ENCODE results near the gene C1orf159. TPM values are rescaled to one million over a fixed set of nuclear protein-coding genes. Genes with fewer than 3 reads are reported as not detected.
"Not testable (repeated sequence)": the region's sequence is repeated elsewhere in the genome, so short reads cannot be mapped to it uniquely, and the experiment has no call there.

Gene C1orf159
- total RNA-seq, 1 donor from 2014 or later, result 21.3 TPM

- Mint-ChIP-seq H3K27ac (no peak overlapping the region), H3K9me3 (ENCODE audit: low read depth) (no peaks in the 10 kb centered on the region), H3K4me1 (ENCODE audit: low read depth) (no peaks in the 10 kb centered on the region), H3K4me3 (ENCODE audit: low read depth) (no peak overlapping the region), H3K27me3 (peaks cover 6% of the 10 kb centered on the region), H3K36me3 (ENCODE audit: insufficient read depth) (no peaks in the 10 kb centered on the region)
- TF ChIP-seq CTCF (IDR thresholded peaks at IDR 0.05; ENCODE audit: unreplicated experiment), result no peak
- no peak for DNase-seq (ENCODE audit: low spot score, unreplicated experiment)
Observed at GRCh38 chr1:1144843-1145546, 29.1 kb upstream of the C1orf159 start.

- no peaks in the 10 kb centered on the region for H3K36me3 Mint-ChIP-seq (ENCODE audit: insufficient read depth)
- H3K9me3 Mint-ChIP-seq (ENCODE audit: low read depth), result no peaks in the 10 kb centered on the region
- DNase-seq (ENCODE audit: low spot score, unreplicated experiment), result no peak
- H3K27ac Mint-ChIP-seq, result no peak overlapping the region
- peaks cover 6% of the 10 kb centered on the region for H3K27me3 Mint-ChIP-seq
- TF ChIP-seq CTCF (IDR thresholded peaks at IDR 0.05; ENCODE audit: unreplicated experiment), result no peak
- H3K4me3 Mint-ChIP-seq (ENCODE audit: low read depth), result no peak overlapping the region
- H3K4me1 Mint-ChIP-seq (ENCODE audit: low read depth), result no peaks in the 10 kb centered on the region
Observed at GRCh38 chr1:1144122-1144842, 28.4 kb upstream of the C1orf159 start.

GRCh38 chr1:1143636-1144035 is 27.7 kb upstream of the C1orf159 start:
- Mint-ChIP-seq H3K4me1 (ENCODE audit: low read depth) (no peaks in the 10 kb centered on the region), H3K27me3 (peaks cover 6% of the 10 kb centered on the region), H3K9me3 (ENCODE audit: low read depth) (no peaks in the 10 kb centered on the region), H3K4me3 (ENCODE audit: low read depth) (no peak overlapping the region), H3K27ac (no peak overlapping the region), H3K36me3 (ENCODE audit: insufficient read depth) (no peaks in the 10 kb centered on the region)
- TF ChIP-seq CTCF (IDR thresholded peaks at IDR 0.05; ENCODE audit: unreplicated experiment), result no peak
- DNase-seq (ENCODE audit: low spot score, unreplicated experiment), result no peak

GRCh38 chr1:1142844-1143243 is 27.0 kb upstream of the C1orf159 start:
- H3K27ac Mint-ChIP-seq, result no peak overlapping the region
- TF ChIP-seq CTCF (IDR thresholded peaks at IDR 0.05; ENCODE audit: unreplicated experiment), result no peak
- no peaks in the 10 kb centered on the region for H3K9me3 Mint-ChIP-seq (ENCODE audit: low read depth)
- H3K36me3 Mint-ChIP-seq (ENCODE audit: insufficient read depth), result no peaks in the 10 kb centered on the region
- H3K27me3 Mint-ChIP-seq, result peaks cover 2% of the 10 kb centered on the region
- H3K4me3 Mint-ChIP-seq (ENCODE audit: low read depth), result no peak overlapping the region
- DNase-seq (ENCODE audit: low spot score, unreplicated experiment), result no peak
- no peaks in the 10 kb centered on the region for H3K4me1 Mint-ChIP-seq (ENCODE audit: low read depth)

- H3K4me1 Mint-ChIP-seq (ENCODE audit: low read depth); H3K27me3 Mint-ChIP-seq; H3K27ac Mint-ChIP-seq; H3K4me3 Mint-ChIP-seq (ENCODE audit: low read depth); H3K9me3 Mint-ChIP-seq (ENCODE audit: low read depth); DNase-seq (ENCODE audit: low spot score, unreplicated experiment); H3K36me3 Mint-ChIP-seq (ENCODE audit: insufficient read depth): not testable (repeated sequence)
Observed at GRCh38 chr1:1142352-1142751, 26.5 kb upstream of the C1orf159 start.

GRCh38 chr1:1141911-1142250 is 26.0 kb upstream of the C1orf159 start:
- H3K4me3 Mint-ChIP-seq (ENCODE audit: low read depth), result no peak overlapping the region
- no peaks in the 10 kb centered on the region for H3K36me3 Mint-ChIP-seq (ENCODE audit: insufficient read depth)
- no peak overlapping the region for H3K27ac Mint-ChIP-seq
- H3K4me1 Mint-ChIP-seq (ENCODE audit: low read depth), result peaks cover 2% of the 10 kb centered on the region
- H3K27me3 Mint-ChIP-seq, result no peaks in the 10 kb centered on the region
- DNase-seq (ENCODE audit: low spot score, unreplicated experiment), result no peak
- no peak for TF ChIP-seq CTCF (IDR thresholded peaks at IDR 0.05; ENCODE audit: unreplicated experiment)
- H3K9me3 Mint-ChIP-seq (ENCODE audit: low read depth), result no peaks in the 10 kb centered on the region
